GM18907 (cell line): ENCODE data around the gene SEPTIN10.

Source experiments
- ATAC-seq: cut with Tn5 transposase; IDR thresholded peaks from one replicate; pipeline ENCODE4 v1.9.1; 2021; ENCODE audit warnings: mild to moderate bottlenecking, moderate library complexity; ENCODE audit not compliant: unreplicated experiment

SEPTIN10 gene

GRCh38 chr2:109526442-109526970, 87.3 kb downstream of the SEPTIN10 start:
- no peak for ATAC-seq

GRCh38 chr2:109525836-109526235, 87.9 kb downstream of the SEPTIN10 start:
- no peak for ATAC-seq

GRCh38 chr2:109523536-109524361, 90.0 kb downstream of the SEPTIN10 start:
- ATAC-seq: no peak

GRCh38 chr2:109523121-109523520, 90.6 kb downstream of the SEPTIN10 start:
- ATAC-seq: no peak

GRCh38 chr2:109522063-109522374, 91.7 kb downstream of the SEPTIN10 start:
- ATAC-seq: no peak

GRCh38 chr2:109521233-109522062, 92.3 kb downstream of the SEPTIN10 start:
- ATAC-seq: no peak

- no peak for ATAC-seq
Observed at GRCh38 chr2:109519513-109519912, 94.3 kb downstream of the SEPTIN10 start.

GRCh38 chr2:109517118-109517889, 96.5 kb downstream of the SEPTIN10 start:
- ATAC-seq: no peak

- no peak for ATAC-seq
Observed at GRCh38 chr2:109516445-109517117, 97.2 kb downstream of the SEPTIN10 start.

- ATAC-seq: no peak
Observed at GRCh38 chr2:109514857-109515256, 98.9 kb downstream of the SEPTIN10 start.

GRCh38 chr2:109513749-109514588, 99.8 kb downstream of the SEPTIN10 start:
- peak; percentile 77 for ATAC-seq

GRCh38 chr2:109513230-109513629, 100.5 kb downstream of the SEPTIN10 start:
- no peak for ATAC-seq

GRCh38 chr2:109512076-109512475, 101.7 kb downstream of the SEPTIN10 start:
- no peak for ATAC-seq

- no peak for ATAC-seq
Observed at GRCh38 chr2:109511168-109511567, 102.6 kb downstream of the SEPTIN10 start.

GRCh38 chr2:109510136-109511028, 103.4 kb downstream of the SEPTIN10 start:
- peak; percentile 34 for ATAC-seq

- no peak for ATAC-seq
Observed at GRCh38 chr2:109508556-109508955, 105.2 kb downstream of the SEPTIN10 start.

GRCh38 chr2:109507828-109508227, 105.9 kb downstream of the SEPTIN10 start:
- ATAC-seq: no peak

- no peak for ATAC-seq
Observed at GRCh38 chr2:109507217-109507616, 106.5 kb downstream of the SEPTIN10 start.

GRCh38 chr2:109503191-109503590, 110.6 kb downstream of the SEPTIN10 start:
- no peak for ATAC-seq
